ENCODE results near the gene ARNT2. TPM values are rescaled to one million over a fixed set of nuclear protein-coding genes. Genes with fewer than 3 reads are reported as not detected.

The ARNT2 gene
- total RNA-seq, 1 experiment from 2014 or later = 16.8 TPM

GRCh38 chr15:80434926-80435720, 30.9 kb downstream of the ARNT2 start:
- H3K4me3 ChIP-seq (ENCODE audit: low read depth in 2 of 2, low read length in 2 of 2) = no peak overlapping the region
- intact Hi-C loops (cut with micrococcal nuclease; ENCODE audit: unreplicated experiment) = no loop called here
- BruUV-seq (replicated peaks) = no TSS peak
- H3K4me1 ChIP-seq (ENCODE audit: control insufficient read depth, insufficient read depth, low read length) = peaks cover 14% of the 10 kb centered on the region; the same call in 1 of the 2 replicates
- TF ChIP-seq SIN3A (IDR thresholded peaks at IDR 0.05; ENCODE audit: borderline replicate concordance, insufficient read depth, low read depth, low read length) = no peak
- no peak for TF ChIP-seq TCF7L2 (IDR thresholded peaks at IDR 0.05; ENCODE audit: low read depth, low read length)
- TF ChIP-seq CTCF (IDR thresholded peaks at IDR 0.05) = no peak
- TF ChIP-seq REST (IDR thresholded peaks at IDR 0.05; ENCODE audit: insufficient read depth in 1 of 2, low read depth in 2 of 2, low read length in 1 of 2) = no peak
- H3K9me3 ChIP-seq (ENCODE audit: control insufficient read depth, insufficient read depth, low read depth, low read length) = no peaks in the 10 kb centered on the region
- in situ Hi-C loops (cut with HindIII; ENCODE audit: low pct_unique_long_range_greater_than_20kb, low sequenced_read_pairs) = no loop called here
- no peaks in the 10 kb centered on the region for H3K36me3 ChIP-seq (ENCODE audit: control insufficient read depth, insufficient read depth, low read length)
- no peak overlapping the region for H3K27ac ChIP-seq (ENCODE audit: low read length)
- DNase-seq (ENCODE audit: low read depth, low spot score) (no peak), ATAC-seq (no peak)
- ChIA-PET CTCF (no interaction called here), POLR2A (no interaction called here)
- no peaks in the 10 kb centered on the region for H3K27me3 ChIP-seq (ENCODE audit: control insufficient read depth, insufficient read depth, low read length)

GRCh38 chr15:80436511-80437307, 32.5 kb downstream of the ARNT2 start:
- in situ Hi-C loops (cut with HindIII; ENCODE audit: low pct_unique_long_range_greater_than_20kb, low sequenced_read_pairs) = no loop called here

More at GRCh38 chr15:80436511-80437307, 32.5 kb downstream of the ARNT2 start:
- Histone ChIP-seq H3K36me3 (ENCODE audit: control insufficient read depth, insufficient read depth, low read length) (no peaks in the 10 kb centered on the region), H3K4me1 (ENCODE audit: control insufficient read depth, insufficient read depth, low read length) (peaks cover 14% of the 10 kb centered on the region; the same call in 1 of the 2 replicates), H3K27me3 (ENCODE audit: control insufficient read depth, insufficient read depth, low read length) (no peaks in the 10 kb centered on the region), H3K27ac (ENCODE audit: low read length) (peak overlapping the region; percentile 34; the same call in 1 of the 2 replicates), H3K9me3 (ENCODE audit: control insufficient read depth, insufficient read depth, low read depth, low read length) (no peaks in the 10 kb centered on the region), H3K4me3 (ENCODE audit: low read depth in 2 of 2, low read length in 2 of 2) (no peak overlapping the region)
- intact Hi-C loops (cut with micrococcal nuclease; ENCODE audit: unreplicated experiment) = no loop called here
- ATAC-seq (peak; percentile 92), DNase-seq (ENCODE audit: low read depth, low spot score) (peak; percentile 42)
- TF ChIP-seq TCF7L2 (IDR thresholded peaks at IDR 0.05; ENCODE audit: low read depth, low read length) = no peak
- TF ChIP-seq SIN3A (IDR thresholded peaks at IDR 0.05; ENCODE audit: borderline replicate concordance, insufficient read depth, low read depth, low read length) = no peak
- no peak for TF ChIP-seq REST (IDR thresholded peaks at IDR 0.05; ENCODE audit: insufficient read depth in 1 of 2, low read depth in 2 of 2, low read length in 1 of 2)
- no peak for TF ChIP-seq CTCF (IDR thresholded peaks at IDR 0.05)
- TF ChIP-seq POLR2AphosphoS5 (IDR thresholded peaks at IDR 0.05; ENCODE audit: low read depth, low read length) = no peak
- POLR2A ChIA-PET = interaction anchor here (1.0 kb wide), 1 partner anchor 510 kb away, joined by 4 read pairs; no protein-coding TSS in a partner anchor
- no TSS peak for BruUV-seq (replicated peaks)
- CTCF ChIA-PET = no interaction called here
